Measurements from ENCODE around the gene SHCBP1.
"Not testable (repeated sequence)": the region's sequence is repeated elsewhere in the genome, so short reads cannot be mapped to it uniquely, and the experiment has no call there.

SHCBP1 gene

GRCh38 chr16:46621006-46621933, at the start of gene SHCBP1:
TSS of gene SHCBP1 (minus strand) at chr16:46621379. CDS start at chr16:46621359, 20 bp downstream.
- peak; percentile 60 for DNase-seq

GRCh38 chr16:46662123-46662522, 40.9 kb upstream of the SHCBP1 start:
- DNase-seq = no peak

GRCh38 chr16:46658925-46659324, 37.7 kb upstream of the SHCBP1 start:
- no peak for DNase-seq

GRCh38 chr16:46651305-46651704, 30.1 kb upstream of the SHCBP1 start:
- no peak for DNase-seq

GRCh38 chr16:46650254-46650623, 29.1 kb upstream of the SHCBP1 start:
- no peak for DNase-seq

- DNase-seq = no peak
Observed at GRCh38 chr16:46649588-46650253, 28.5 kb upstream of the SHCBP1 start.

GRCh38 chr16:46648656-46649055, 27.5 kb upstream of the SHCBP1 start:
- no peak for DNase-seq

- DNase-seq = peak; percentile 30
Observed at GRCh38 chr16:46638947-46639925, 18.1 kb upstream of the SHCBP1 start.

- no peak for DNase-seq
Observed at GRCh38 chr16:46632778-46633733, 11.9 kb upstream of the SHCBP1 start.

- DNase-seq = no peak
Observed at GRCh38 chr16:46629331-46630219, 8.4 kb upstream of the SHCBP1 start.

- DNase-seq = no peak
Observed at GRCh38 chr16:46627746-46628145, 6.6 kb upstream of the SHCBP1 start.

GRCh38 chr16:46626681-46627080, 5.5 kb upstream of the SHCBP1 start:
- DNase-seq = not testable (repeated sequence)

GRCh38 chr16:46624862-46625261, 3.7 kb upstream of the SHCBP1 start:
- DNase-seq = not testable (repeated sequence)

GRCh38 chr16:46623707-46624106, 2.5 kb upstream of the SHCBP1 start:
- DNase-seq = not testable (repeated sequence)

GRCh38 chr16:46623246-46623645, 2.1 kb upstream of the SHCBP1 start:
- DNase-seq = not testable (repeated sequence)

- no peak for DNase-seq
Observed at GRCh38 chr16:46621934-46622676, 926 bp upstream of the SHCBP1 start.

GRCh38 chr16:46620266-46621005, 743 bp downstream of the SHCBP1 start:
- no peak for DNase-seq

- DNase-seq = no peak
Observed at GRCh38 chr16:46618516-46618915, 2.7 kb downstream of the SHCBP1 start.

GRCh38 chr16:46614006-46614405, 7.2 kb downstream of the SHCBP1 start:
- DNase-seq = no peak
